HG02642 (cell line): ENCODE results near the gene PLSCR3.
A peak's percentile ranks its signal among the peaks of the same experiment; 100 is the strongest.

Experiments
- ATAC-seq: cut with Tn5 transposase; IDR thresholded peaks from one replicate; pipeline ENCODE4 v1.9.1; 2021; ENCODE audit warnings: mild to moderate bottlenecking; ENCODE audit not compliant: unreplicated experiment, poor library complexity

The PLSCR3 gene

DNA sequence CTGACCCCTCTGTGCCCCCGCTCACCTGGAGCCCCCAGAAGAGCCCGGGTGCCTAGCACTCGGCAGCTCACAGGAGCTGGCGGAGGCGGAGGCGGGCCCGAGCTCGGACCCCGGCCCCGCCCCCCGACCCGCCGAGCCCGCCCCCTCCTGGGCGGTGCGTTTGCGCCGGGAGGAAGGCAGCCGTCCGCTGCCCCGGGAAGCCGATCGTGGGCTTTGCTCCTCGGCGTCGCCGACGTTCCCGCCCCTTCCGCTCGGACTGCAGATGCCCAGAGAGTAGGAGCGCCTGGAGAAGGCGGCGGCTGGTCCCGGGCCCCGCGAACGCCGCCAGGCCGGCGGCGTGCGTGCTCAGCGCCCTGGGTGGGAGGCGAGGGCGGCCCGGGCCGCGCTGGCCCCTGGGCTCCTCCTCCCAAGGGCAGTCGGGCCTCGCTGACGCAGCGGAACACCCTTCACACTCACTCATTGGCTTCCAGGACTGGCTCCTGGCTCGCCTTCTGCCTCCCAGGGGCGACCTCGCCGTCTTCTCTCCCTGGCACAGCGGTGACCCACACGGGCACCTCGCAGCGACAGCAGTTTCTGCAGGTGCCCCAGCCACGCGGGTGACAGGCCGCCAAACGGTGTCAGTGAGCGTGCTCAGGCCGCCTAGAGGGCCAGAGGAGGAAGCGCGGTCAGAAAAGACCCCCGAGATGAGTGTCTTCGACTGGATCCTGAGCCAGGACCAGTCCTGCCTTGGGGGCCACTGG is at the start of gene PLSCR3:
TSS of gene PLSCR3 (minus strand) at position 74 of the 740 bp plus-strand sequence. CDS start 415 bp downstream, outside the sequence.
- ATAC-seq: peak; percentile 84

DNA sequence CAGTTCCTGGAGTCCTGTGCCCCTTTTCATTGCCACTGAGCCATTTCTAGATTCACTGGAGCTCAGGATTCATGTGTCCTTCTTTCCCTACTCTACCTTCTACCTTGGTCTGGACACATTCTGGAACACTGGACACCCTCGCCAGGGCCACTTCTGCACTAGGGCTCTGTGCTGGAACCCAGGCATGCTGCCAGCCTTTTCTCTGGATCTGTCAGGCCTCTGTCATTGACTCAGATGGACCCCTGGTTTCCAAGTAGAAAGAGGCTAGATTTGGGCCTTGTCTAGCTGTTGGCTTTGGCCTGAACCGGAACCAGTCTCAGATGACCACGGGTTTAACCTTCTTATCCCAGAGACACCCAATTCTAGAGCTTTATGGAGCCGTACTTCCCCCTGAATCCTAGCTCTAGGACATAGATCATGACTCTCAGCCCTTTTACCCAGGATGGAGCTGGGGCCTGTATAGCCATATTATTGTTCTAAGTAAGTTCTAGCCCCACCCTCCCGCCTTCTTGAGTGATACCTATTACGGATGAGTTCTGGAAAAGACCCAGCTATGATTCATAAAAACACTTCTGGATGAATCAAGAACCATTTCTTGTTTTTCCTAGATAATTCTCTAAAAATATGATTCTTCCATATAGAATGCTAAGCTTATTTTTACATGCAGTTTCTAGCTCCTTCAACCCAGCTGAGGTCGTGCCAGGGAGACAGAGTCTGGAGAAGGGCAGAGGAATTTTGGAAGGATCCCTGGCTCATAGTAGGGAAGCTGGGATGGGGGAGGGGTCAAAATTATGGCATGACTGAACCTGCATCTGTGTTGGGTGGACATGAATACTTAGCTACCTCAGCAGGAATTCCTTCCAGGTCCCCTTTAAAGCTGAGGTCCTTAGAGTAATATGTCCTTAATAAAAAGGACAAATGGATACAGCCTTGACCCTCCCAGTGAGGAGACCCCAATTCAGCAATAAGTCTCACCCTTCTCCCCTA is 49.5 kb upstream of the PLSCR3 start:
- ATAC-seq: no peak

DNA sequence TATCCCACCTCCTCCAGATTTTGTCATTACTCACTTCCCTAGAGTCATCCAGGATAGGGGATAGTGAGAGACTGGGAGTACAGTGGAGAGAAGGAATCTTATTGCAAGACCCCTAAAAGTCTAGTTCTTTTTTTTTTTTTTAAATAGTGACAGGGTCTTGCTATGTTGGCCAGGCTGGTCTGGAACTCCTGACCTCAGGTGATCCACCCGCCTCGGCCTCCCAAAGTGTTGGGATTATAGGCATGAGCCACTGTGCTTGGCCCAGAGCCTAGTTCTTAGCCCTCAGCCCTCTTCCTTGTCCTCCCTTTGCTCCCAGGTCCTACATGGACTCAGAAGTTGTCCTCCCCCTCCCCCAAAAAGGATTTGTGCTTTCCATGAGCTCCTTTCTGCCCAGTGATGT is 47.8 kb upstream of the PLSCR3 start:
- ATAC-seq: no peak

DNA sequence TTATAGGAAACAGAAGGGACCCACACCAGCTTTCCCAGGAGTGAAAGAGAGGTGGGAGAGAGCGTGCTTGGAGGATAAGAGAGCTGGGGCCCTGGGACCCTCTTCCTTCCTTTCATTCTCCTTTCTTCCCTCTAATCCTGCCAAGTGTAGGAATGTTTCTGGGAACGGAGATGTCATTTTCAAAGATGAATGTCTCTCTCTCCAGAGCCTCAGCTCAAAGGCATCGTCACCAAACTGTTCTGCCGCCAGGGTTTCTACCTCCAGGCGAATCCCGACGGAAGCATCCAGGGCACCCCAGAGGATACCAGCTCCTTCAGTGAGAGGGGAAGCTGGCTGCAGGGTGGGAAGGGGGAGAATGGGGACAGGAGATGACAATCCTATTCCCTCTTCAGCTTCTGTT is 46.9 kb upstream of the PLSCR3 start:
- no peak for ATAC-seq

DNA sequence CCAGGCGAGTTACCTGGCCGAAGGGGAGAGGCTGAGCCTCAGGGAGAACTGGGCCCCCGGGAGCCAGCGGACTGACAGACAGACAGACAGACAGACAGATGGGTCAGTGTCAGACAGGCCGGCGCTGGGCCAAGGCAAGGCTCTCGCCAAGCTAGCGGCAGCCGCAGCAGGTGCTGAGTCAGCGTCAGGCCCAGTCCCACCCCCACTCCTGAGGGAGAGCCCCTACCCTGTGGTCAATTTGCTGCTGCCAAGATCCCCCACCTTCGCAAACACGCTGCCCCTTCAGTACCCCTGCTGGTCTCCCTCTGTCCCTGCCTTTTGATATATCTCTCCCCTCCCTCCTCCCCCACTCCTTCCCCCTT is 46.5 kb upstream of the PLSCR3 start:
- no peak for ATAC-seq

GRCh38 chr17:7440113-7440833 is 45.9 kb upstream of the PLSCR3 start:
- ATAC-seq: no peak

DNA sequence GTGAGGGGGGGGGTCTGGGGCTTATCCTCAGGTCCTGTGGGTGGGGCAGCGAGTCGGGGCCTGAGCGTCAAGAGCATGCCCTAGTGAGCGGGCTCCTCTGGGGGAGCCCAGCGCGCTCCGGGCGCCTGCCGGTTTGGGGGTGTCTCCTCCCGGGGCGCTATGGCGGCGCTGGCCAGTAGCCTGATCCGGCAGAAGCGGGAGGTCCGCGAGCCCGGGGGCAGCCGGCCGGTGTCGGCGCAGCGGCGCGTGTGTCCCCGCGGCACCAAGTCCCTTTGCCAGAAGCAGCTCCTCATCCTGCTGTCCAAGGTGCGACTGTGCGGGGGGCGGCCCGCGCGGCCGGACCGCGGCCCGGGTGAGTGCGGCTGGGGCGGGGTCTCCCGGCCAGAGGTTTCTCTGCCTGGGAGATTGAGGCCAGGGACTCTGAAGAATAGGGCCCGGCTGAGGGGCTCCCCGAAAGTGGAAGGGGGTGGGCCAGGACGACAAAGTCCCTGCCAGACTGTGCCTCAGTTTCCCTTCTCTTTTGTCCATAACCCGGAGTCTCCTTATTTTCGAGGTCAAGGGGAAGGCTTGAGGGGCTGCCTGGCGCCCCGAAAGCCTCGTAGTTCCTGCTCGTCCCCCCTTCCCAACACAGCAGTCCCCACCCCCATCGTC is 45.3 kb upstream of the PLSCR3 start, which contains the start of gene FGF11:
TSS of gene FGF11 (plus strand) at position 51 of the 651 bp plus-strand sequence. CDS start at position 160, 109 bp downstream.
- no peak for ATAC-seq

DNA sequence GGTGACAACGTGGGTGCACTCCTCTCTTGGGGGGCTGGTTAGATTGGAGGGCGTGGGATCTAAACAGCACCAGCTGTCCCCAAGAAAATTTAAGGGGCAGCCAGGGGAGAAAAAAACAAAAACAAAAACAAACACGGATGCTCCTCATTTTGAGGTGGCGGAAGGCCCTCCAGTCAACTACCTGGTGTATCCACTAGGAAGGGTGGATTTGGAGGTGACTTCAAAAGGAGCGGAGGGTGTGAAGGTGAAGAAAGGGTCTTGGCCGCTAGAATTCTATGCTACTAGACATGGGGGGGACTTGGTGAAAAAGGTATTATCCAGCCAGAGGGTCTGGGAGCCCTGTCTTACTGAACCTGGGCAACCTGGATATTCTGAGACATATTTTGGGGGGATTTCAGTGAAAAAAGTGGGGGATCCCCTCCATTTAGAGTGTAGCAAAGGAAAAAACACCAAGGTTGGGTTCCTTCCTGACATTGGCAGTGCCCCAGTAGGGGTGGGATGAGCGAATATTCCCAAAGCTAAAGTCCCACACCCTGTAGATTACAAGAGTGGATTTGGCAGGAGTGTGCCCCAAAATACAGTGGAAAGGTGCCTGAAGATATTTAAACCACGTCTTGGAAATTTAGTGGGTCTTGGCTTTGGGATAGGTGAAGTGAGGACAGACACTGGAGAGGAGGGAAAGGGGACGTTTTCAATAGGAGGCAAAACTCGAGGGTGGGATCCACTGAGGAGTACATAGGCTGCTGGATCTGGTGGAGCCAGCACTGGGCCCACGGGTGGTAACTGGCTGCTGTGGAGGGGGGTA is 44.5 kb upstream of the PLSCR3 start:
- ATAC-seq: no peak

- ATAC-seq: no peak
These were observed 43.8 kb upstream of the PLSCR3 start for GRCh38 chr17:7437950-7438614.

DNA sequence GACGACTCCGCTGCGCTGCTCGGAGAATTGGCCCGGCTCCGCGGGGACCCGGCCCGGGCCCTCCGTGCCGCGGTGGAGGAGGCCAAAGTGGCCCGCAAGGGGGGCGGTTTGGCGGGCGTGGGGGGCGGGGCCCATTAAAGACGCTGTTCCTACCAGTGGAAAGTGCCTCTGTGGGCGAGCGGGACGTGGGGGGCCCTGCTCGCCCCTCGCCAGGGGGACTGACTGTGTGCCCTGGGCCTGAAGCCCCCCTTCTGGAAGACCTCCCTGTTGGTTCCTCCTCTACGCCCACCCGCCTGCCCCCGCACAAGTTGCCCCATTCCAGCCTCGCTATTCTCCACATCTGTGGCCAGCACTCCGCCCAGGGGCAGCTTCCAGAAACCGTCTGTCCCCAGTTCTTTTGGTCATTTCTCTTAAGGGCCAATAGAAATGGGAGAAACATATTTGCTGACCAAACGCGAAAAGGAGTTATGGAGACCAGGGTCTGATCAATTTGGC is 43.1 kb upstream of the PLSCR3 start:
- no peak for ATAC-seq

- peak; percentile 32 for ATAC-seq
These were observed 42.4 kb upstream of the PLSCR3 start for GRCh38 chr17:7436556-7437368.

DNA sequence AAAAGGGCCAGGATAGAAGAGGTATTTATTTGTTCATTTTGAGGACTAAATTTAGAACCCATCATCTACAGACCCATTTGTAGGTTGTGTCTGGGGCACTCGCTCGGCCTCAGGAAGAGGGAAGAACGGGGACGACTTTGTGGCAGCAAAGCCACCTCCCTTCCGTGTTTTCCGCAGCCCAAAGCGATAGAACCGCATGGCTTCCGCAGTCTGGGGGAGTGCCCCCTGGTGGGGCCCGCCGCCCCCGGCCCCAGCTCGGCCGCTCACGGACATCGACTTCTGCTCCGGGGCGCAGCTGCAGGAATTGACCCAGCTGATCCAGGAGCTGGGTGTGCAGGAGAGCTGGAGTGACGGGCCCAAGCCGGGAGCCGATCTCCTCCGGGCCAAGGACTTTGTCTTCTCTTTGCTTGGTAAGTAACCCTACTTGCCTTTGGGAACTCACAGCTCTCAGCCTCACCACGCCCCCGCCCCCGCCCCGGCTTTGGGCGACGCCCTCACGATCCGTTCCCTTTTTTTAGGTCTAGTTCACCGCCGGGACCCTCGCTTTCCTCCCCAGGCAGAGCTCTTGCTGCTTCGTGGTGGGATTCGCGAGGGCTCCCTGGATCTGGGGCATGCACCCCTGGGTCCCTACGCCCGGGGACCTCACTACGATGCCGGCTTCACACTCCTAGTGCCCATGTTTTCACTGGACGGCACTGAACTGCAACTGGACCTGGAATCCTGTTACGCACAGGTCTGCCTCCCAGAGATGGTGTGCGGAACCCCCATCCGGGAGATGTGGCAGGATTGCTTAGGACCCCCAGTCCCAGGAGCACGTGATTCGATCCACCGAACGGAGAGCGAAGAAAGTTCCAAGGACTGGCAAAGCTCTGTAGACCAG is 41.6 kb upstream of the PLSCR3 start:
- peak; percentile 21 for ATAC-seq

GRCh38 chr17:7432296-7432695 is 38.0 kb upstream of the PLSCR3 start:
- ATAC-seq: no peak

- ATAC-seq: no peak
These were observed 36.9 kb upstream of the PLSCR3 start for GRCh38 chr17:7431231-7431630.

- ATAC-seq: no peak
These were observed 35.4 kb upstream of the PLSCR3 start for GRCh38 chr17:7429722-7430121.

- no peak for ATAC-seq
These were observed 34.2 kb upstream of the PLSCR3 start, which contains the start of gene SPEM3 for GRCh38 chr17:7428557-7428956. Gene SPEM3, plus strand, starts transcription at chr17:7428857. Its CDS starts 46 bp downstream, at chr17:7428903.

GRCh38 chr17:7427549-7427948 is 33.2 kb upstream of the PLSCR3 start:
- ATAC-seq: no peak
